NCI-H526 (cell line): ENCODE data around the gene NEK3.
"Not testable (repeated sequence)": the region's sequence is repeated elsewhere in the genome, so short reads cannot be mapped to it uniquely, and the experiment has no call there.

ENCODE experiments used
- DNase-seq, 2 experiments: peaks; one replicate each; lab custom pipeline; 2025; lab: John Stamatoyannopoulos, UW

NEK3 gene

GRCh38 chr13:52118095-52118494, 41.3 kb downstream of the NEK3 start:
- DNase-seq: no peak

DNA sequence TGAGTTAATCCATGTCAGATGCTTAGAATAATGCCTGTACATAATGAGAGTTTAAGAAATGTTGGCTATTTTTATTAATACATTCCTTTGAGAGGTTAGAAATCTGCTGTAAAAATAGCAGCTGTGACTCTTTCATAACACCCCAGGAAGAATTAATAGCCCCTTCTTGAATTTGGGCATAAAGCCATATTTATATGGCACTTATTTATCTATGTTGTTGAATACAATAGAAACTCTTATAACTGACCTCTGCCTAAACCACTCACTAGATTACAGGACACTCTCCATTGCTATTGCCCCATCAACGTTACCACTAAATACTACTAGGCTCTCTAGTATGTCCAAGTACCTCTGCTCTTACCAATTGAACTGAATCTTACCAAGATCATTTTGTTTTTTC, 46.8 kb downstream of the NEK3 start:
- DNase-seq: no peak

GRCh38 chr13:52109116-52109670, 50.2 kb downstream of the NEK3 start:
- DNase-seq: peak in 1 of 2 experiments; percentile 12

DNA sequence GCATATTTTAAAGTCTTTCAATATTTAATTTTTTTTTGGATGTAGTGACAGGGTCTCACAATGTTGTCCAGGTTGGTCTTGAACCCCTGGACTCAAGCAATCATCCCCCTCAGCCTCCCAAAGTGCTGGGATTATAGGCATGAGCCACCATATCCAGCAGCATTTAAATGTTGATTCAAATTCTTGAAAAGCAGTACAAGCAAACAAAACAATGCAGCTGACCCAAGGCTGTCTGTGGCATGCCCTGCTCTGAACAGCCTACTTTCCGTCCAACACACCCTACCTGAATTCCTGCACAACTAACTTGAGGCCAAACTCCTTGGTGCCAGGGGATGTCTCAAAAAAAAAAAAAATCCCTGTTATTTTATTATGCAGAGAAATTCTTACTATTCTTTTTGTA, 53.6 kb downstream of the NEK3 start:
- no peak for DNase-seq

- DNase-seq: no peak
Observed at GRCh38 chr13:52104624-52105023, 54.8 kb downstream of the NEK3 start.

DNA sequence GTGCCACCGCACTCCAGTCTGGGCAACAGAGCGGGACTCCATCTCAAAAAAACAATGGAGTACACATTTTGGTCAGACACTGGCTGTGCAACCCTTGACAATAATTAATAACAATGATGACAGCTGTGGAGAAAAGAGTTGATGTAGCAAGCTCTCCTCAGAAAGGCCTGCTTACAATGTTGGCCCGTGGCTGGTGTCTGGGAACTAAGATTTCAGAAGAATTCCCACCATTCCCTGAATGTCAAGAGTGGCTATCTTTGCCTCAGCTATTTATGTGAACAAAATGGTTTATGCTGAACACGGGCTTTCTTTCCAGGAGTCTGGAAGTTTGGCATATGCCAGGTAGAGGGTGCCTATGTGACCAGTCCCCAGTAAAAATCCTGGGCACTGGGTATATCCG, 56.0 kb downstream of the NEK3 start:
- no peak for DNase-seq

- not testable (repeated sequence) for DNase-seq
Observed at GRCh38 chr13:52102423-52102822, 57.0 kb downstream of the NEK3 start.

DNA sequence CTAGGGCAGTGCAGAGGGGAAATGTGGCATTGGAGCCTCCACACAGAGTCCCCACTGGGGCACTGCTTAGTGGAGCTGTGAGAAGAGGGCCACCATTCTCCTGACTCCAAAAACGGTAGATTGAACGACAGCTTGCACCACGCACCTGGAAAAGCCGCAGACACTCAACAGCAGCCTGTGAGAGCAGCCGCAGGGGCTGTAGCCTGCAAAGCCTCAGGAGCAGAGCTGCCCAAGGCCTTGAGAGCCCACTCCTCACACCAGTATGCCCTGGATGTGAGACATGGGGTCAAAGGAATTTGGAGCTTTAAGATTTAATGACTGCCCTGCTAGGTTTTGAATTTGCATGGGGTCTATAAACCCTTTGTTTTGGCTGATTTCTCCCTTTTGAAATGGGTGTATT, 62.2 kb downstream of the NEK3 start:
- no peak for DNase-seq

DNA sequence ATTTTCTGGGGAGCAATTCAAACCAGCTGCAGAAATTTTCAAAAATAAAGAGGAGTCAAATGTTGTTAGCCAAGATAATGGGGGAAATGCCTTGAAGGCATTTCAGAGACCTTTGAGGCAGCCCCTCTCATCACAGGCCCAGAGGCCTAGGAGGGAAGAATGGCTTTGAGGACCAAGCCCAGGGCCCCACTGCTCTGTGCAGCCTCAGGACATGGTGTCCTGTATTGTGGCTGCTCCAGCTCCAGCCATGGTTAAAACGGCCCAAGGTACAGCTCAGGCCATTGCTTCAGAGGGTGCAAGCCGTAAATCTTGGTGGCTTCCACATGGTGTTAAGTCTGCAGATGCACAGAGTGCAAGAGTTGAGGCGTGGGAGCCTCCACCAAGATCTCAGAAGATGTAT, 62.6 kb downstream of the NEK3 start:
- DNase-seq: no peak

- no peak for DNase-seq
Observed at GRCh38 chr13:52096062-52096461, 63.3 kb downstream of the NEK3 start.

- DNase-seq: no peak
Observed at GRCh38 chr13:52092087-52092486, 67.3 kb downstream of the NEK3 start.

- no peak for DNase-seq
Observed at GRCh38 chr13:52091473-52091872, 67.9 kb downstream of the NEK3 start.

- DNase-seq: no peak
Observed at GRCh38 chr13:52085421-52085820, 74.0 kb downstream of the NEK3 start.

DNA sequence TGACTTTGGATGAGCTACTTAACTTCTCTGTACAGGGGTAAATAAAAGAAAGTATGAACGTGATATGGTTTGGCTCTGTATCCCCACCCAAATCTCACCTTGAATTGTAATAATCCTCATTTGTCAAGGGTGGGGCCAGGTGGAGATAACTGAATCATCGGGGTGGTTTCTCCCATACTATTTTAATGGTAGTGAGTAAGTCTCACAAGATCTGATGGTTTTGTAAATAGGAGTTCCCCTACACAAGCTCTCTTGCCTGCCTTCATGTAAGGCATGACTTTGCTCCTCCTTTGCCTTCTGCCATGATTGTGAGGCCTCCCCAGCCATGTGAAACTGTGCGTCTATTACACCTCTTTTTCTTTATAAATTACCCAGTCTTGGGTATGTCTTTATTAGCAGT, 74.4 kb downstream of the NEK3 start:
- DNase-seq: not testable (repeated sequence)
